PC-3 (cell line): ENCODE measurements around the gene SLC16A12.

Experiments
- CTCF ChIP-seq: fragments of 300-600 bp; sonication (generic); conservative IDR thresholded peaks from 2 replicates; pipeline ENCODE4 v1.5.1; 2017; ENCODE audit warnings: antibody characterized with exemption, low read depth, mild to moderate bottlenecking, low read length
- EZH2 ChIP-seq: fragments of 300-600 bp; sonication (generic); IDR thresholded peaks from one replicate; pipeline ENCODE4 v1.6.1; 2017; ENCODE audit warnings: antibody characterized with exemption, mild to moderate bottlenecking, low read length; ENCODE audit not compliant: unreplicated experiment

GRCh38 chr10:89416465-89416864 is 118.9 kb downstream of the SLC16A12 start:
- TF ChIP-seq EZH2, result no peak
- TF ChIP-seq CTCF, result no peak
